ENCODE results near the gene HEXA. TPM values are rescaled to one million over a fixed set of nuclear protein-coding genes. Genes with fewer than 3 reads are reported as not detected.

Gene HEXA
- total RNA-seq, 3 donors from 2014 or later (not counting 1 experiment from before 2014, with no cell fraction given) = 154 to 173 (median 172) TPM

- intact Hi-C loops (cut with micrococcal nuclease) = no loop called here
- Histone ChIP-seq H3K4me3 (ENCODE audit: low read length) (no peak overlapping the region), H3K9me3 (ENCODE audit: control insufficient read depth, insufficient read depth, low read length) (no peaks in the 10 kb centered on the region), H3K27ac (ENCODE audit: low read length) (no peak overlapping the region), H3K4me1 (ENCODE audit: control insufficient read depth, insufficient read depth, low read length) (no peaks in the 10 kb centered on the region), H3K36me3 (ENCODE audit: control insufficient read depth, insufficient read depth, low read length) (peaks cover 7% of the 10 kb centered on the region), H3K27me3 (ENCODE audit: control insufficient read depth, insufficient read depth, low read length) (no peaks in the 10 kb centered on the region)
- ATAC-seq (no peak), DNase-seq (no peak)
- H3K4me1 Mint-ChIP-seq = no peaks in the 10 kb centered on the region
- H3K27me3 Mint-ChIP-seq (ENCODE audit: low read depth in 2 of 2) = no peaks in the 10 kb centered on the region
- TF ChIP-seq, protein P1, sequence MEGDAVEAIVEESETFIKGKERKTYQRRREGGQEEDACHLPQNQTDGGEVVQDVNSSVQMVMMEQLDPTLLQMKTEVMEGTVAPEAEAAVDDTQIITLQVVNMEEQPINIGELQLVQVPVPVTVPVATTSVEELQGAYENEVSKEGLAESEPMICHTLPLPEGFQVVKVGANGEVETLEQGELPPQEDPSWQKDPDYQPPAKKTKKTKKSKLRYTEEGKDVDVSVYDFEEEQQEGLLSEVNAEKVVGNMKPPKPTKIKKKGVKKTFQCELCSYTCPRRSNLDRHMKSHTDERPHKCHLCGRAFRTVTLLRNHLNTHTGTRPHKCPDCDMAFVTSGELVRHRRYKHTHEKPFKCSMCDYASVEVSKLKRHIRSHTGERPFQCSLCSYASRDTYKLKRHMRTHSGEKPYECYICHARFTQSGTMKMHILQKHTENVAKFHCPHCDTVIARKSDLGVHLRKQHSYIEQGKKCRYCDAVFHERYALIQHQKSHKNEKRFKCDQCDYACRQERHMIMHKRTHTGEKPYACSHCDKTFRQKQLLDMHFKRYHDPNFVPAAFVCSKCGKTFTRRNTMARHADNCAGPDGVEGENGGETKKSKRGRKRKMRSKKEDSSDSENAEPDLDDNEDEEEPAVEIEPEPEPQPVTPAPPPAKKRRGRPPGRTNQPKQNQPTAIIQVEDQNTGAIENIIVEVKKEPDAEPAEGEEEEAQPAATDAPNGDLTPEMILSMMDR (IDR thresholded peaks at IDR 0.05) = no peak
- WGBS (ENCODE audit: insufficient coverage) = 100% methylated on average over 1 of the region's 2 CpGs
- H3K27ac Mint-ChIP-seq = no peak overlapping the region
- H3K9me3 Mint-ChIP-seq = no peaks in the 10 kb centered on the region
- H3K4me3 Mint-ChIP-seq = no peak overlapping the region
- H3K36me3 Mint-ChIP-seq = peaks cover 10% of the 10 kb centered on the region
Measured at GRCh38 chr15:72334842-72335241, 41.0 kb downstream of the HEXA start.

GRCh38 chr15:72331021-72331420, 44.8 kb downstream of the HEXA start:
- no peak for DNase-seq
- TF ChIP-seq, protein P1 (IDR thresholded peaks at IDR 0.05) = no peak
- no peak for ATAC-seq
- H3K27me3 Mint-ChIP-seq (ENCODE audit: low read depth in 2 of 2) = no peaks in the 10 kb centered on the region
- intact Hi-C loops (cut with micrococcal nuclease) = no loop called here
- H3K4me1 Mint-ChIP-seq = no peaks in the 10 kb centered on the region
- no peak overlapping the region for H3K27ac Mint-ChIP-seq
- no peaks in the 10 kb centered on the region for H3K9me3 Mint-ChIP-seq
- H3K4me3 ChIP-seq (ENCODE audit: low read length) = no peak overlapping the region
- H3K9me3 ChIP-seq (ENCODE audit: control insufficient read depth, insufficient read depth, low read length) = no peaks in the 10 kb centered on the region
- WGBS (ENCODE audit: insufficient coverage) = 100% methylated on average over 3 of the region's 3 CpGs
- H3K4me1 ChIP-seq (ENCODE audit: control insufficient read depth, insufficient read depth, low read length) = no peaks in the 10 kb centered on the region
- no peak overlapping the region for H3K4me3 Mint-ChIP-seq
- H3K36me3 Mint-ChIP-seq = peaks cover 17% of the 10 kb centered on the region
- H3K27ac ChIP-seq (ENCODE audit: low read length) = no peak overlapping the region
- H3K36me3 ChIP-seq (ENCODE audit: control insufficient read depth, insufficient read depth, low read length) = peaks cover 7% of the 10 kb centered on the region
- no peaks in the 10 kb centered on the region for H3K27me3 ChIP-seq (ENCODE audit: control insufficient read depth, insufficient read depth, low read length)

- peaks cover 13 to 15% of the 10 kb centered on the region in 2 donors for H3K4me1 Mint-ChIP-seq
- H3K27me3 Mint-ChIP-seq (ENCODE audit: low read depth in 2 of 2) = no peaks in the 10 kb centered on the region
- Histone ChIP-seq H3K4me1 (ENCODE audit: control insufficient read depth, insufficient read depth, low read length) (peaks cover 15% of the 10 kb centered on the region), H3K36me3 (ENCODE audit: control insufficient read depth, insufficient read depth, low read length) (peaks cover 9% of the 10 kb centered on the region), H3K27ac (ENCODE audit: low read length) (no peak overlapping the region), H3K27me3 (ENCODE audit: control insufficient read depth, insufficient read depth, low read length) (no peaks in the 10 kb centered on the region), H3K4me3 (ENCODE audit: low read length) (no peak overlapping the region), H3K9me3 (ENCODE audit: control insufficient read depth, insufficient read depth, low read length) (no peaks in the 10 kb centered on the region)
- DNase-seq (no peak), ATAC-seq (no peak)
- TF ChIP-seq, protein P1 (IDR thresholded peaks at IDR 0.05) = no peak
- intact Hi-C loops (cut with micrococcal nuclease) = no loop called here
- no peak overlapping the region for H3K4me3 Mint-ChIP-seq
- peaks cover 20% of the 10 kb centered on the region for H3K36me3 Mint-ChIP-seq
- peaks cover 4 to 7% of the 10 kb centered on the region in 2 donors for H3K9me3 Mint-ChIP-seq
- H3K27ac Mint-ChIP-seq = no peak overlapping the region
- WGBS (ENCODE audit: insufficient coverage) = no CpG with 5 or more reads among the region's 1 CpG
Measured at GRCh38 chr15:72323752-72324151, 52.1 kb downstream of the HEXA start.
